Measurements from ENCODE around the gene ATP1A2. TPM values are rescaled to one million over a fixed set of nuclear protein-coding genes. Genes with fewer than 3 reads are reported as not detected.
A peak's percentile ranks its signal among the peaks of the same experiment; 100 is the strongest.

The ATP1A2 gene
- total RNA-seq, 1 donor from 2014 or later, result 4.5 TPM

- H3K27me3 ChIP-seq (ENCODE audit: low read depth), result peaks cover 5% of the 10 kb centered on the region
- no peak for TF ChIP-seq CTCF (IDR thresholded peaks at IDR 0.05)
- DNase-seq (no peak), ATAC-seq (no peak)
- H3K36me3 ChIP-seq, result no peaks in the 10 kb centered on the region
- no peak overlapping the region for H3K27ac ChIP-seq
- intact Hi-C loops (cut with DNase I), result no loop called here
- no peaks in the 10 kb centered on the region for H3K4me1 ChIP-seq
- H3K4me3 ChIP-seq, result no peak overlapping the region
- H3K9me3 ChIP-seq, result no peaks in the 10 kb centered on the region
Observed at GRCh38 chr1:160117300-160117699, 1.7 kb downstream of the ATP1A2 start.

DNA sequence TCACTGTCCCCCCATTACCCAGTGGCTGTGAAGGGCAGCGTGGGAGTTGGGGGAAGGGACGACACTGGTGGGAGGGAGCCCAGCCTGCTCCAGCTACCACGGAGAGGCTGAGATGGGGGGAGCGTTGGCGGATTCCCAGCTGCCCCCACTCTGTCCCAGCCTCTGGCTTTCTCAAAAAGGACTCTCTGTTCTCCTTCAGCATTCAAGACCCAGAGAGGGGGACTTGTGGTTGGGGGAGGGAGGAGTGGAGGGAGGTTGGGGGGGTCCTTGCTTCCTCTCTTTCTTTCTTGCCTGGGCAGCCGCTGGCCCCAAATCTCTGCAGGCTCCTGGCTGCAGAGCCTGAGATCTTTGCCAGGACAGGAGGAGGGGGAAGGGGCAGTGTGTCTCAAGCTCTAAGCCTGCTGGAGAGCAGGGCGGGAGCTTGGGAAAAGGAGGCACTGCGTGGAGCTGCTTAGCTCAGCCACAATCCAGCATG lies 2.2 kb downstream of the ATP1A2 start:
- no peak for TF ChIP-seq CTCF (IDR thresholded peaks at IDR 0.05)
- no peaks in the 10 kb centered on the region for H3K36me3 ChIP-seq
- peak in 1 of 2 donors; percentile 53 for ATAC-seq
- H3K27me3 ChIP-seq (ENCODE audit: low read depth), result peaks cover 5% of the 10 kb centered on the region
- no peaks in the 10 kb centered on the region for H3K4me1 ChIP-seq
- H3K4me3 ChIP-seq, result no peak overlapping the region
- no peaks in the 10 kb centered on the region for H3K9me3 ChIP-seq
- H3K27ac ChIP-seq, result no peak overlapping the region
- DNase-seq, result no peak
- intact Hi-C loops (cut with DNase I), result no loop called here

GRCh38 chr1:160118928-160119327 lies 3.4 kb downstream of the ATP1A2 start:
- ATAC-seq (no peak), DNase-seq (no peak)
- Histone ChIP-seq H3K27ac (no peak overlapping the region), H3K27me3 (ENCODE audit: low read depth) (peaks cover 5% of the 10 kb centered on the region), H3K4me3 (no peak overlapping the region), H3K4me1 (no peaks in the 10 kb centered on the region), H3K36me3 (no peaks in the 10 kb centered on the region), H3K9me3 (no peaks in the 10 kb centered on the region)
- intact Hi-C loops (cut with DNase I), result no loop called here
- TF ChIP-seq CTCF (IDR thresholded peaks at IDR 0.05), result no peak

- H3K27ac ChIP-seq, result no peak overlapping the region
- no peaks in the 10 kb centered on the region for H3K36me3 ChIP-seq
- ATAC-seq (no peak), DNase-seq (no peak)
- no peak overlapping the region for H3K4me3 ChIP-seq
- intact Hi-C loops (cut with DNase I), result no loop called here
- H3K9me3 ChIP-seq, result no peaks in the 10 kb centered on the region
- H3K4me1 ChIP-seq, result peaks cover 5% of the 10 kb centered on the region
- no peak for TF ChIP-seq CTCF (IDR thresholded peaks at IDR 0.05)
- H3K27me3 ChIP-seq (ENCODE audit: low read depth), result peaks cover 5% of the 10 kb centered on the region
Observed at GRCh38 chr1:160120797-160121196, 5.2 kb downstream of the ATP1A2 start.

GRCh38 chr1:160121388-160121787 lies 5.8 kb downstream of the ATP1A2 start:
- peaks cover 5% of the 10 kb centered on the region for H3K4me1 ChIP-seq
- no peaks in the 10 kb centered on the region for H3K9me3 ChIP-seq
- H3K27ac ChIP-seq, result no peak overlapping the region
- no peak for TF ChIP-seq CTCF (IDR thresholded peaks at IDR 0.05)
- DNase-seq (no peak), ATAC-seq (no peak)
- intact Hi-C loops (cut with DNase I), result no loop called here
- H3K36me3 ChIP-seq, result no peaks in the 10 kb centered on the region
- no peak overlapping the region for H3K4me3 ChIP-seq
- peaks cover 5% of the 10 kb centered on the region for H3K27me3 ChIP-seq (ENCODE audit: low read depth)

All from lower lobe of right lung (tissue), 2 donors.